ENCODE data around the gene SPRYD7. TPM values are rescaled to one million over a fixed set of nuclear protein-coding genes. Genes with fewer than 3 reads are reported as not detected.
"Not testable (repeated sequence)": the region's sequence is repeated elsewhere in the genome, so short reads cannot be mapped to it uniquely, and the experiment has no call there.

Gene SPRYD7
- total RNA-seq, 1 donor from 2014 or later = 4.6 TPM

GRCh38 chr13:49956131-49956530 lies 20.0 kb upstream of the SPRYD7 start:
- Mint-ChIP-seq H3K4me3 (ENCODE audit: unreplicated experiment) (no peak overlapping the region), H3K36me3 (ENCODE audit: low read depth, unreplicated experiment) (no peaks in the 10 kb centered on the region), H3K9me3 (ENCODE audit: unreplicated experiment) (no peaks in the 10 kb centered on the region), H3K27ac (ENCODE audit: unreplicated experiment) (no peak overlapping the region), H3K4me1 (ENCODE audit: unreplicated experiment) (no peaks in the 10 kb centered on the region), H3K27me3 (ENCODE audit: unreplicated experiment) (peaks cover 1% of the 10 kb centered on the region)
- no peak for DNase-seq (ENCODE audit: low spot score)
- TF ChIP-seq, protein P1, sequence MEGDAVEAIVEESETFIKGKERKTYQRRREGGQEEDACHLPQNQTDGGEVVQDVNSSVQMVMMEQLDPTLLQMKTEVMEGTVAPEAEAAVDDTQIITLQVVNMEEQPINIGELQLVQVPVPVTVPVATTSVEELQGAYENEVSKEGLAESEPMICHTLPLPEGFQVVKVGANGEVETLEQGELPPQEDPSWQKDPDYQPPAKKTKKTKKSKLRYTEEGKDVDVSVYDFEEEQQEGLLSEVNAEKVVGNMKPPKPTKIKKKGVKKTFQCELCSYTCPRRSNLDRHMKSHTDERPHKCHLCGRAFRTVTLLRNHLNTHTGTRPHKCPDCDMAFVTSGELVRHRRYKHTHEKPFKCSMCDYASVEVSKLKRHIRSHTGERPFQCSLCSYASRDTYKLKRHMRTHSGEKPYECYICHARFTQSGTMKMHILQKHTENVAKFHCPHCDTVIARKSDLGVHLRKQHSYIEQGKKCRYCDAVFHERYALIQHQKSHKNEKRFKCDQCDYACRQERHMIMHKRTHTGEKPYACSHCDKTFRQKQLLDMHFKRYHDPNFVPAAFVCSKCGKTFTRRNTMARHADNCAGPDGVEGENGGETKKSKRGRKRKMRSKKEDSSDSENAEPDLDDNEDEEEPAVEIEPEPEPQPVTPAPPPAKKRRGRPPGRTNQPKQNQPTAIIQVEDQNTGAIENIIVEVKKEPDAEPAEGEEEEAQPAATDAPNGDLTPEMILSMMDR (IDR thresholded peaks at IDR 0.05; ENCODE audit: unreplicated experiment) = no peak

- Mint-ChIP-seq H3K4me3 (ENCODE audit: unreplicated experiment) (no peak overlapping the region), H3K27me3 (ENCODE audit: unreplicated experiment) (peaks cover 1% of the 10 kb centered on the region), H3K27ac (ENCODE audit: unreplicated experiment) (no peak overlapping the region), H3K4me1 (ENCODE audit: unreplicated experiment) (no peaks in the 10 kb centered on the region), H3K36me3 (ENCODE audit: low read depth, unreplicated experiment) (no peaks in the 10 kb centered on the region), H3K9me3 (ENCODE audit: unreplicated experiment) (no peaks in the 10 kb centered on the region)
- TF ChIP-seq, protein P1 (IDR thresholded peaks at IDR 0.05; ENCODE audit: unreplicated experiment) = no peak
- no peak for DNase-seq (ENCODE audit: low spot score)
Observed at GRCh38 chr13:49954674-49955455, 18.7 kb upstream of the SPRYD7 start.

DNA sequence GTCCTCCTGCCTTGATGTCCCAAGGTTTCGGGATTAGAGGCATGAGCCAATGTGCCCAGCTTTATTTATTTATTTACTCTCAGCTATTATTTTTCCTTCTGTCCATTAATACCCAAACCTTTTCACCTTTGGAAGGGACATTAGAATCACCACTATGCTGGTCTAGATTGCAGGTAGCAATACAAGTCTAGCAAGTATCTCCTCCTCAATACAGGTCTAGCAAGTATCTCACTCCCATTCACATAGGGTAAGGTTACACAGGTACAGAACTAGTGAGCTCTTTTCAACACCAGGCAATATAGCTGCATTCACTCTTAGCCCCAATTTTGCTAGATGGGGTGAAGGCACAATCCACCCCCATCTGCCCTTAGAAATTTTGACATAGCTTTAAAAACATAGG lies 17.4 kb upstream of the SPRYD7 start:
- H3K4me3 Mint-ChIP-seq (ENCODE audit: unreplicated experiment) = no peak overlapping the region
- no peak overlapping the region for H3K27ac Mint-ChIP-seq (ENCODE audit: unreplicated experiment)
- no peaks in the 10 kb centered on the region for H3K4me1 Mint-ChIP-seq (ENCODE audit: unreplicated experiment)
- no peaks in the 10 kb centered on the region for H3K9me3 Mint-ChIP-seq (ENCODE audit: unreplicated experiment)
- no peak for DNase-seq (ENCODE audit: low spot score)
- H3K27me3 Mint-ChIP-seq (ENCODE audit: unreplicated experiment) = peaks cover 1% of the 10 kb centered on the region
- TF ChIP-seq, protein P1 (IDR thresholded peaks at IDR 0.05; ENCODE audit: unreplicated experiment) = no peak
- no peaks in the 10 kb centered on the region for H3K36me3 Mint-ChIP-seq (ENCODE audit: low read depth, unreplicated experiment)

- no peak overlapping the region for H3K27ac Mint-ChIP-seq (ENCODE audit: unreplicated experiment)
- DNase-seq (ENCODE audit: low spot score) = no peak
- TF ChIP-seq, protein P1 (IDR thresholded peaks at IDR 0.05; ENCODE audit: unreplicated experiment) = no peak
- peaks cover 1% of the 10 kb centered on the region for H3K27me3 Mint-ChIP-seq (ENCODE audit: unreplicated experiment)
- H3K9me3 Mint-ChIP-seq (ENCODE audit: unreplicated experiment) = no peaks in the 10 kb centered on the region
- H3K4me3 Mint-ChIP-seq (ENCODE audit: unreplicated experiment) = no peak overlapping the region
- H3K4me1 Mint-ChIP-seq (ENCODE audit: unreplicated experiment) = no peaks in the 10 kb centered on the region
- no peaks in the 10 kb centered on the region for H3K36me3 Mint-ChIP-seq (ENCODE audit: low read depth, unreplicated experiment)
Observed at GRCh38 chr13:49951754-49952535, 15.8 kb upstream of the SPRYD7 start.

DNA sequence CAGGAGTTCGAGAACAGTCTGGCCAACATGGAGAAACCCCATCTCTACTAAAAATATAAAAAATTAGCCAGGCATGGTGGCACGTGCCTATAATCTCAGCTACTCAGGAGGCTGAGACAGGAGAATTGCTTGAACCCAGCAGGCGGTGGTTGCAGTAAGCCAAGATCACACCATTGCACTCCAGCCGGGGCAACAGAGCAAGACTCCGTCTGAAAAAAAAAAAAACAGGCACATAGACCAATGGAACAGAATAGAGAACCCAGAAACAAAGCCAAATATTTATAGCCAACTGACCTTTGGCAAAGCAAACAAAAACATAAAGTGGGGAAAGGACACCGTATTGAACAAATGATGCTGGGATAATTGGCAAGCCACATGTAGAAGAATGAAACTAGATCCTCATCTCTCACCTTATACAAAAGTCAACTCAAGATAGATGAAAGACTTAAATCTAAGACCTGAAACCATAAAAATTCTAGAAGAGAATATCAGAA lies 12.7 kb upstream of the SPRYD7 start:
- H3K4me1 Mint-ChIP-seq (ENCODE audit: unreplicated experiment); H3K27me3 Mint-ChIP-seq (ENCODE audit: unreplicated experiment); H3K36me3 Mint-ChIP-seq (ENCODE audit: low read depth, unreplicated experiment); H3K4me3 Mint-ChIP-seq (ENCODE audit: unreplicated experiment); H3K9me3 Mint-ChIP-seq (ENCODE audit: unreplicated experiment); H3K27ac Mint-ChIP-seq (ENCODE audit: unreplicated experiment); DNase-seq (ENCODE audit: low spot score): not testable (repeated sequence)

Data from endothelial cell (in vitro differentiated cells).